Esophagus muscularis mucosa (tissue), 4 donors: Measurements from ENCODE around the gene ADAM30. TPM values are rescaled to one million over a fixed set of nuclear protein-coding genes. Genes with fewer than 3 reads are reported as not detected.
A peak's percentile ranks its signal among the peaks of the same experiment; 100 is the strongest.
"Not testable (repeated sequence)": the region's sequence is repeated elsewhere in the genome, so short reads cannot be mapped to it uniquely, and the experiment has no call there.

Experiments
- DNase-seq: peaks from one replicate; pipeline ENCODE4 v3.0.0-alpha.2; 2017; ENCODE audit errors: extremely low spot score
- H3K27ac ChIP-seq, 4 donors: fragments of 200-600 bp; sonication (generic); replicated peaks in 1 of 4; 1 replicate in 3 of 4; 2 replicates in 1 of 4; pipeline ENCODE4 v1.5.1; 2016 to 2019; ENCODE audit warnings: mild to moderate bottlenecking in 1 of 4
- H3K27me3 ChIP-seq, 4 donors: fragments of 200-600 bp; sonication (generic); one replicate each; pipeline versions ENCODE4 v1.5.1 to v1.6.0; 2016 to 2019
- H3K36me3 ChIP-seq, 4 donors: fragments of 200-600 bp; sonication (generic); one replicate each; pipeline ENCODE4 v1.5.1; 2016 to 2019
- H3K4me1 ChIP-seq, 4 donors: fragments of 200-600 bp; sonication (generic); one replicate each; pipeline ENCODE4 v1.5.1; 2016 to 2019
- H3K4me3 ChIP-seq, 4 donors: fragments of 200-600 bp; sonication (generic); 1 replicate in 2 of 4; 2 replicates in 2 of 4; pipeline ENCODE4 v1.5.1; 2016 to 2019; ENCODE audit warnings: mild to moderate bottlenecking in 4 of 4, moderate library complexity in 1 of 4
- H3K9me3 ChIP-seq, 4 donors: fragments of 200-600 bp; sonication (generic); 1 replicate in 3 of 4; 2 replicates in 1 of 4; pipeline ENCODE4 v1.5.1; 2016 to 2019
- EP300 ChIP-seq: sonication (generic); formaldehyde crosslinking; IDR thresholded peaks from one replicate; pipeline ENCODE4 v1.6.1; 2017; ENCODE audit warnings: antibody characterized with exemption
- POLR2A ChIP-seq: fragments of 450-650 bp; IDR thresholded peaks from one replicate; pipeline ENCODE4 v1.6.1; 2017; ENCODE audit warnings: antibody characterized with exemption, moderate library complexity, mild to moderate bottlenecking, low read depth
- POLR2AphosphoS5 ChIP-seq, 2 donors: sonication (generic); formaldehyde crosslinking; IDR thresholded peaks; one replicate each; pipeline ENCODE4 v1.6.1; 2017; ENCODE audit warnings: antibody characterized with exemption in 2 of 2
- WGBS: methylation state at CpG from one replicate; pipeline ENCODE4 v1.1.5; 2018; 5-methylcytosine and 5-hydroxymethylcytosine counted together
- intact Hi-C: fragments of 100-400 bp; cut with DNase I; formaldehyde crosslinking; loops from one replicate; pipeline ENCODE4 v1.15.1; 2023
- total RNA-seq, 4 donors: library from RNA; depleted of rRNA; stranded (reverse); fragments of >200 nt; gene quantifications; one replicate each; pipeline versions ENCODE4 v1.1.0 to v1.2.1, GENCODE V29; 2016
- TF ChIP-seq, protein P1 (sequence below), 3 experiments: fragments of 200-600 bp in 2 of 3; fragments of 450-650 bp in 1 of 3; sonication (generic) in 2 of 3; IDR thresholded peaks; one replicate each; pipeline ENCODE4 v1.5.1; 2017 to 2019; ENCODE audit warnings: antibody characterized with exemption in 3 of 3, mild to moderate bottlenecking in 2 of 3, moderate library complexity in 1 of 3

ADAM30 gene
- total RNA-seq, 4 donors from 2014 or later, result not detected

DNA sequence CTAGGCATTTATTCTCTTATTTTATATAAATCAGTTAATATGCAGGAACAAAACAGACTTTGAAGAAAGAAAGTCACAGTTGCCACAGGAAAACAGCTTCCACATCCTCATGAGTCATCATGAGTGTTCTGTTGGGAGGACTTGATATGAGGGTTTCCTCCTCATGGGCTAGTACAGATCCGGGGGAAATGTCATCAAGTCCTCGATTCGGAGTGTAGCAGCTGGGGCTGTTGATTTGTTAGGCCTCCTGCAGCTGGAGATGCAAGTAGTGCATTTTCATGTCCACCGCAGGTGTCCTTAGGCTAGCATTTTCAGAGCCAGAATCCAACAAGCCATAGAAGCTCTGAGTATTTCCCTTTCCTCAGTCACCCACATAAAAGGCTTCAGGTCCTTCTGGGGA is 36.7 kb downstream of the ADAM30 start:
- Histone ChIP-seq H3K4me3 (no peak overlapping the region), H3K9me3 (no peaks in the 10 kb centered on the region), H3K36me3 (no peaks in the 10 kb centered on the region), H3K4me1 (peaks cover 0 to 27% (median 20%) of the 10 kb centered on the region in 4 donors), H3K27ac (no peak overlapping the region), H3K27me3 (no peaks in the 10 kb centered on the region)
- 48% methylated on average over 4 of the region's 4 CpGs for WGBS
- intact Hi-C loops, result no loop called here
- TF ChIP-seq, protein P1, sequence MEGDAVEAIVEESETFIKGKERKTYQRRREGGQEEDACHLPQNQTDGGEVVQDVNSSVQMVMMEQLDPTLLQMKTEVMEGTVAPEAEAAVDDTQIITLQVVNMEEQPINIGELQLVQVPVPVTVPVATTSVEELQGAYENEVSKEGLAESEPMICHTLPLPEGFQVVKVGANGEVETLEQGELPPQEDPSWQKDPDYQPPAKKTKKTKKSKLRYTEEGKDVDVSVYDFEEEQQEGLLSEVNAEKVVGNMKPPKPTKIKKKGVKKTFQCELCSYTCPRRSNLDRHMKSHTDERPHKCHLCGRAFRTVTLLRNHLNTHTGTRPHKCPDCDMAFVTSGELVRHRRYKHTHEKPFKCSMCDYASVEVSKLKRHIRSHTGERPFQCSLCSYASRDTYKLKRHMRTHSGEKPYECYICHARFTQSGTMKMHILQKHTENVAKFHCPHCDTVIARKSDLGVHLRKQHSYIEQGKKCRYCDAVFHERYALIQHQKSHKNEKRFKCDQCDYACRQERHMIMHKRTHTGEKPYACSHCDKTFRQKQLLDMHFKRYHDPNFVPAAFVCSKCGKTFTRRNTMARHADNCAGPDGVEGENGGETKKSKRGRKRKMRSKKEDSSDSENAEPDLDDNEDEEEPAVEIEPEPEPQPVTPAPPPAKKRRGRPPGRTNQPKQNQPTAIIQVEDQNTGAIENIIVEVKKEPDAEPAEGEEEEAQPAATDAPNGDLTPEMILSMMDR (IDR thresholded peaks at IDR 0.05), result no peak
- TF ChIP-seq POLR2A (no peak), EP300 (no peak), POLR2AphosphoS5 (IDR thresholded peaks at IDR 0.05) (no peak)
- peak; percentile 14 for DNase-seq

DNA sequence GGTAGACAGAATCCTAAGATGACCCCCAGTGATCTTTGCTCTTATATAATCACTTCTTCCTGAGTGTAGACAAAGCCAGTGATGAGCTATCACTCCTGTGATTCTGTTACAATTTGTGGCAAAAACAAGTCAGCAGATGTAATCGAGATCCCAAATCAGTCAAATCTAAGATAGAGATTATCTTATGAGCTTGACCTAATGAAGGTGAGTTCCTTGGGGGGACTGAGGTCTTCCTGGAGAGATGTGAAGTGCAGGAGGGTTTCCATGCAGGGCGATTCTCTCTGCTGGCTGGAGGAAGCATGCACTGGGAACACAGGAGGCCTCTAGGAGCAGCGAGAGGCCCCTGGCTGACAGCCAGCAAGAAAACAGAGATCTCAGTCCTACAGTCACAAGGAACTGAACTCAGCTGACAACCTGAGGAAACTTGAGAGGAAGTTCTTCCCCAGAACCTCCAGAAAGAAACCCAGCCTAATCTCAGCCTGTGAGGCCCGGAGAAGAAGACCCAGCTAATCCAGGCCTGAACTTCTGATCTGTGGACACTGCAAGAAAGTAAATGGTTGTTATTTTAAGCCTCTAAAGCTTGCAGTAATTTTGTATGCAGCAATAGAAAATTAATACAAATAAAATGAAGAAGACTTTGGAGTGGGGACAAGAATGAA is 37.6 kb downstream of the ADAM30 start:
- H3K9me3 ChIP-seq, H3K36me3 ChIP-seq, H3K27me3 ChIP-seq, intact Hi-C loops, H3K4me3 ChIP-seq, H3K27ac ChIP-seq: not testable (repeated sequence)
- H3K4me1 ChIP-seq, result peaks cover 0 to 27% (median 20%) of the 10 kb centered on the region in 4 donors
- WGBS, result 78% methylated on average over 4 of the region's 4 CpGs
- DNase-seq, result peak; percentile 24

DNA sequence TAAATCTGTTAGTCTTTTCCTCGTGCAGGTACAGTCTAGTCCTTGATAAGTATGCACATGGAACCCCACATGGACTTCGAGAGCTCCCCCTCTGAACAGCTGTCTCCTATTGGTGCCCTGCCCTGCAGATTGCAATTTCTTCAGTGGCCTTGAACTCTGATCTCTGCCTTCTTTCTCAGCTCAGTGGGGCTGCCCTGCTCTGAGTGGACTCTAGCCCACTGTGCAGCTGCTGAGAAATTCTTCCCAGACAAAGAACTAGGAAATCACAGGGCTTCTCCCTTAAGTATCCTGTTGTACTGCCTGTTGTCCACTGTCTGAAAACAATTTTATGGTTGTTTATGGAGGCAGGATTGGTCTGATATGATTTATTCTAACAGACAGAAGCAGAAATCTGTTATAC is 38.2 kb downstream of the ADAM30 start:
- Histone ChIP-seq H3K4me3 (no peak overlapping the region), H3K9me3 (no peaks in the 10 kb centered on the region), H3K27ac (no peak overlapping the region), H3K27me3 (no peaks in the 10 kb centered on the region), H3K36me3 (no peaks in the 10 kb centered on the region), H3K4me1 (peaks cover 0 to 27% (median 20%) of the 10 kb centered on the region in 4 donors)
- intact Hi-C loops, result no loop called here
- TF ChIP-seq EP300, result no peak
- no peak for TF ChIP-seq POLR2AphosphoS5 (IDR thresholded peaks at IDR 0.05)
- DNase-seq, result no peak
- 82% methylated on average over 2 of the region's 2 CpGs for WGBS

DNA sequence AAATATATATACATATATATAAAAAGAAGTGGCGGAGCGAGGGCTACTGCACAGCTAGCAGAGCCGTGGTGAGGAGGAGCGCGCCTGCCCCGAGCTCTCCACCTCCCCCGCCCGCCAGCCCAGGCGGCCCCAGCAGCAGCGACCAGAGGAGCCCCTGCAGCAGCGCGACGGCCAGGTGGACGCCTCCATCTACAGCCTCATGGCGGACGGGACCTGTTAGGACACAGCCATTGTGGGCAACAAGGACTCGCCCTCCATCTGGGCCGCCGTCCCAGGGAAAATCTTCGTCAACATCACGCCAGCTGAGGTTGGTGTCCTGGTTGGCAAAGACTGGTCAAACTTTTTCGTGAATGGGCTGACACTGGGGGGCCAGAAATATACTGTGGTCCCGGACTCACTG is 43.2 kb downstream of the ADAM30 start:
- 92% methylated on average over 22 of the region's 23 CpGs for WGBS
- DNase-seq, result no peak
- H3K27me3 ChIP-seq, result no peaks in the 10 kb centered on the region
- TF ChIP-seq POLR2AphosphoS5 (IDR thresholded peaks at IDR 0.05) (no peak), EP300 (no peak)
- H3K9me3 ChIP-seq, result no peaks in the 10 kb centered on the region
- H3K4me1 ChIP-seq, result no peaks in the 10 kb centered on the region
- intact Hi-C loops, result no loop called here
- H3K27ac ChIP-seq, result no peak overlapping the region
- H3K4me3 ChIP-seq, result no peak overlapping the region
- no peaks in the 10 kb centered on the region for H3K36me3 ChIP-seq

DNA sequence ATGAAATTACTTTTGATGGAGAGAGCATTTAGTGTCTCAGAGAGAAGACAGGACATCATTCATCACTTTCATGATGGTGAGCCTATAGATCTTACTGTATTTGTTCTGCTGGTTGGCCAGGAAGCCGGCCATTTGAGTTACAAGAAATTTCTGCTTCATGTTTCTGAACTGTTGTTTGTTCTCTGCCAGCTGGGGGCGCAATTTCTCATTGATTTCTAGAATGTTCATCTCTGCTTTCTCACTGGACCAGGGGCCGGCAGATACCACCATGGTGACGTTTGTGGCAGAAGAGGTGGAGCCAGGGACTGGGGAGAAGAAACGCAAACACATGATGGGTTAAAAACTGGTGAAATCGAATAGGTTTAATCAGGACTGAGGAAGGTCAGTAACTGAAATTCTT is 52.1 kb downstream of the ADAM30 start:
- H3K27ac ChIP-seq, DNase-seq, H3K4me1 ChIP-seq, H3K27me3 ChIP-seq, H3K9me3 ChIP-seq, H3K4me3 ChIP-seq, intact Hi-C loops, H3K36me3 ChIP-seq: not testable (repeated sequence)
- 76% methylated on average over 6 of the region's 6 CpGs for WGBS

Other genes with a start within 250 kb of the ADAM30 start
- gene ZNF697, start 248.2 kb downstream of the ADAM30 start, total RNA-seq, result 1 to 10 TPM; 2.0 to 4.8 (median 4.0) TPM
- gene PHGDH, start 184.6 kb downstream of the ADAM30 start, total RNA-seq, result 10 to 100 TPM; 20.3 to 42.7 (median 21.9) TPM
- 1 to 10 TPM in 1 of 4 donors, under 1 TPM in 1, not detected in 2; 0.83 to 1.1 TPM for gene HMGCS2, start 127.6 kb downstream of the ADAM30 start, total RNA-seq
- gene REG4, start 85.1 kb downstream of the ADAM30 start, total RNA-seq, result not detected
- 100 to 1,000 TPM in 2 of 4 donors, 10 to 100 TPM in 2; 91.1 to 148 (median 112) TPM for gene NOTCH2, start 173.1 kb upstream of the ADAM30 start, total RNA-seq